ENCODE measurements around the gene JUP. TPM values are rescaled to one million over a fixed set of nuclear protein-coding genes. Genes with fewer than 3 reads are reported as not detected.

JUP gene
- total RNA-seq, 1 donor from 2014 or later = 749 TPM

Other genes with a start within 250 kb of the JUP start
- not detected in 2 replicates for gene KRT9, start 214.7 kb downstream of the JUP start, total RNA-seq
- not detected in 2 replicates for gene KRT14, start 199.8 kb downstream of the JUP start, total RNA-seq
- gene KRT16, start 173.9 kb downstream of the JUP start, total RNA-seq = 4.2 and 4.8 TPM in 2 replicates
- gene KRT17, start 162.1 kb downstream of the JUP start, total RNA-seq = 208 and 216 TPM in 2 replicates
- 318 and 368 TPM in 2 replicates for gene EIF1, start 97.8 kb downstream of the JUP start, total RNA-seq
- not detected in 2 replicates for gene GAST, start 74.4 kb downstream of the JUP start, total RNA-seq
- gene HAP1, start 52.1 kb downstream of the JUP start, total RNA-seq = 0.96 and 1.6 TPM in 2 replicates
- gene P3H4, start 25.2 kb upstream of the JUP start, total RNA-seq = 50.5 and 58.4 TPM in 2 replicates
- gene FKBP10, start 26.3 kb upstream of the JUP start, total RNA-seq = 152 and 157 TPM in 2 replicates
- 60.2 and 61.5 TPM in 2 replicates for gene NT5C3B, start 49.5 kb upstream of the JUP start, total RNA-seq
- gene KLHL10, start 51.1 kb upstream of the JUP start, total RNA-seq = not detected in 2 replicates
- gene KLHL11, start 78.7 kb upstream of the JUP start, total RNA-seq = 28.3 and 29.2 TPM in 2 replicates
- gene ACLY, start 132.2 kb upstream of the JUP start, total RNA-seq = 241 and 301 TPM in 2 replicates
- 0.62 and 0.84 TPM in 2 replicates for gene ODAD4, start 143.9 kb upstream of the JUP start, total RNA-seq
- 58.5 and 65.1 TPM in 2 replicates for gene CNP, start 180.1 kb upstream of the JUP start, total RNA-seq
- 68.0 and 73.5 TPM in 2 replicates for gene DNAJC7, start 230.7 kb upstream of the JUP start, total RNA-seq
- gene NKIRAS2, start 233.4 kb upstream of the JUP start, total RNA-seq = 74.4 and 77.8 TPM in 2 replicates

Data from kidney epithelial cell (primary cell).